Loucy (cell line): ENCODE results near the gene ARHGAP26.

ENCODE experiments used
- CTCF ChIP-seq: fragments of 200-600 bp; sonication (generic); conservative IDR thresholded peaks from 2 replicates; pipeline ENCODE4 v1.5.1; 2014; ENCODE audit warnings: mild to moderate bottlenecking, antibody characterized with exemption, low read length
- EZH2phosphoT487 ChIP-seq: fragments of 200-600 bp; IDR thresholded peaks from 2 replicates; pipeline ENCODE4 v1.6.1; 2018; ENCODE audit warnings: antibody characterized with exemption, mild to moderate bottlenecking, moderate library complexity, borderline replicate concordance

GRCh38 chr5:142910128-142910527 is 140.0 kb downstream of the ARHGAP26 start:
- TF ChIP-seq CTCF = no peak
- TF ChIP-seq EZH2phosphoT487 = no peak
